A673 (cell line): ENCODE results near the gene SLC66A2.

ENCODE experiments used
- EZH2 ChIP-seq: fragments of 200-600 bp; sonication (generic); IDR thresholded peaks from 2 replicates; pipeline ENCODE4 v1.6.1; 2017; ENCODE audit warnings: borderline replicate concordance, low read depth, mild to moderate bottlenecking, mixed read lengths, antibody characterized with exemption, low read length; ENCODE audit not compliant: poor library complexity, severe bottlenecking
- TF ChIP-seq, protein P1 (sequence below): fragments of 300-800, 200-600 bp; sonication (generic); conservative IDR thresholded peaks from 2 replicates; pipeline ENCODE4 v1.5.1; 2017; ENCODE audit warnings: low read depth, mild to moderate bottlenecking, antibody characterized with exemption, low read length, moderate library complexity, mixed read lengths

DNA sequence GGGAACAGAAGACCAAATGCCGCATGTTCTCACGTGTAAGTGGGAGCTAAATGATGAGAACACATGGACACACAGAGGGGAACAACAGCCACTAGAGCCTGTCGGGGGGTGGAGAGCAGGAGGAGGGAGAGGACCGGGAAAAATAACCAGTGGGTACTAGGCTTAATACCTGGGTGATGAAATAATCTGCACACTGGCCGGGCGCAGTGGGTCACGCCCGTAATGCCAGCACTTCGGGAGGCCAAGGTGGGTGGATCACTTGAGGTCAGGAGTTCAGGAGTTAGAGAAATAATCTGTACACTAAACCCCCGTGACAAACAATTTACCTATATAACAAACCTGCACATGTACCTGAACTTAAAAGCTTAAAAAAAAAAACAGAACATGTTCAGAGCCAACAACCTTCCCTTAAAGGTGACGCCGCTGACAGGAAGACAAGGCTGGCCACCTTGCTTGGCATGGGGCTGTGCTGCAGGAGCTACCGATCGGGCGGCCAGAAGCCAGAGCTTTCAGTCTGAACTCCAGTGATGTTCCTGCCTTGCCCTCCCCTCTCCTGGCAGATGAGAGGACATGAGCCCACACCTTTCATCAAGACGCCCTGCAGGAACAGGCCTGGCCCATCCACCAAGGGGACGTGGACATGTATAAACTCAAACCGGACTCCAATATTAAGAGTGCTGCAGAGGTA, 11.2 kb downstream of the SLC66A2 start:
- TF ChIP-seq, protein P1, sequence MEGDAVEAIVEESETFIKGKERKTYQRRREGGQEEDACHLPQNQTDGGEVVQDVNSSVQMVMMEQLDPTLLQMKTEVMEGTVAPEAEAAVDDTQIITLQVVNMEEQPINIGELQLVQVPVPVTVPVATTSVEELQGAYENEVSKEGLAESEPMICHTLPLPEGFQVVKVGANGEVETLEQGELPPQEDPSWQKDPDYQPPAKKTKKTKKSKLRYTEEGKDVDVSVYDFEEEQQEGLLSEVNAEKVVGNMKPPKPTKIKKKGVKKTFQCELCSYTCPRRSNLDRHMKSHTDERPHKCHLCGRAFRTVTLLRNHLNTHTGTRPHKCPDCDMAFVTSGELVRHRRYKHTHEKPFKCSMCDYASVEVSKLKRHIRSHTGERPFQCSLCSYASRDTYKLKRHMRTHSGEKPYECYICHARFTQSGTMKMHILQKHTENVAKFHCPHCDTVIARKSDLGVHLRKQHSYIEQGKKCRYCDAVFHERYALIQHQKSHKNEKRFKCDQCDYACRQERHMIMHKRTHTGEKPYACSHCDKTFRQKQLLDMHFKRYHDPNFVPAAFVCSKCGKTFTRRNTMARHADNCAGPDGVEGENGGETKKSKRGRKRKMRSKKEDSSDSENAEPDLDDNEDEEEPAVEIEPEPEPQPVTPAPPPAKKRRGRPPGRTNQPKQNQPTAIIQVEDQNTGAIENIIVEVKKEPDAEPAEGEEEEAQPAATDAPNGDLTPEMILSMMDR: no peak
- TF ChIP-seq EZH2: no peak
